Caco-2 (cell line): ENCODE measurements around the gene PPM1H. TPM values are rescaled to one million over a fixed set of nuclear protein-coding genes. Genes with fewer than 3 reads are reported as not detected.

Experiments used
- BruUV-seq: library from RNA; stranded (reverse); fragments of 400-500 nt; replicated peaks from 2 replicates; lab custom pipeline; 2021; lab: Mats Ljungman, UMichigan
- CTCF ChIA-PET: fragments of 300-600 bp; sonication (Branson Sonifier 250); formaldehyde crosslinking; loops from one replicate; lab custom pipeline; 2022; ENCODE audit warnings: antibody characterized with exemption; lab: Charles Lee
- POLR2A ChIA-PET: fragments of 300-600 bp; sonication (Branson Sonifier 250); formaldehyde crosslinking; loops from one replicate; lab custom pipeline; 2022; ENCODE audit warnings: antibody characterized with exemption; lab: Charles Lee
- DNase-seq, 2 experiments: peaks; one replicate each; pipeline versions ENCODE4 v3.0.0 to v3.0.0-alpha.2; 2020 to 2022
- H3K27me3 ChIP-seq: replicated peaks from 2 replicates; pipeline ENCODE4 v1.6.0; 2011; ENCODE audit warnings: low read length; ENCODE audit not compliant: control insufficient read depth, insufficient read depth
- H3K36me3 ChIP-seq: 2 replicates; pipeline ENCODE4 v1.5.1; 2011; ENCODE audit warnings: low read length; ENCODE audit not compliant: control insufficient read depth, insufficient read depth
- H3K4me1 ChIP-seq: fragments of 250-450 bp; sonication (Bioruptor Pico); 2 replicates; pipeline ENCODE4 v1.5.1; 2020; ENCODE audit warnings: mild to moderate bottlenecking
- H3K4me3 ChIP-seq: 2 replicates; pipeline ENCODE4 v1.5.1; 2011; ENCODE audit warnings: low read depth, mild to moderate bottlenecking, control low read depth, low read length
- H3K9me3 ChIP-seq: fragments of 250-450 bp; sonication (Bioruptor Pico); 2 replicates; pipeline ENCODE4 v1.5.1; 2020; ENCODE audit warnings: mild to moderate bottlenecking, moderate library complexity
- H3K27ac Mint-ChIP-seq: one replicate; pipeline ENCODE4 v1.8.0; 2022; ENCODE audit warnings: mixed read lengths; ENCODE audit not compliant: unreplicated experiment
- H3K27me3 Mint-ChIP-seq: one replicate; pipeline ENCODE4 v1.8.0; 2022; ENCODE audit warnings: mixed read lengths; ENCODE audit not compliant: insufficient read depth, unreplicated experiment
- H3K36me3 Mint-ChIP-seq: one replicate; pipeline ENCODE4 v1.8.0; 2022; ENCODE audit warnings: mild to moderate bottlenecking, mixed read lengths; ENCODE audit not compliant: insufficient read depth, unreplicated experiment
- H3K4me1 Mint-ChIP-seq: one replicate; pipeline ENCODE4 v1.8.0; 2022; ENCODE audit warnings: low read depth, mixed read lengths; ENCODE audit not compliant: unreplicated experiment
- H3K4me3 Mint-ChIP-seq: one replicate; pipeline ENCODE4 v1.8.0; 2022; ENCODE audit warnings: mild to moderate bottlenecking, moderate library complexity, mixed read lengths; ENCODE audit not compliant: unreplicated experiment
- H3K9me3 Mint-ChIP-seq: one replicate; pipeline ENCODE4 v1.8.0; 2022; ENCODE audit warnings: mixed read lengths; ENCODE audit not compliant: unreplicated experiment
- CTCF ChIP-seq, 2 experiments: fragments of 200-600 bp in 1 of 2; IDR thresholded peaks; 1 replicate in 1 of 2; 2 replicates in 1 of 2; pipeline versions ENCODE4 v1.5.1 to v1.8.0; 2011 to 2022; ENCODE audit warnings: antibody characterized with exemption in 1 of 2, control low read depth in 1 of 2, inconsistent platforms in 1 of 2, low read depth in 1 of 2, low read length in 1 of 2, mild to moderate bottlenecking in 1 of 2, moderate library complexity in 1 of 2; ENCODE audit not compliant: insufficient read depth in 1 of 2, severe bottlenecking in 1 of 2, unreplicated experiment in 1 of 2
- intact Hi-C: fragments of 100-400 bp; cut with micrococcal nuclease; formaldehyde crosslinking; loops from one replicate; pipeline ENCODE4 v1.10.0; 2022; ENCODE audit not compliant: unreplicated experiment
- total RNA-seq: library from RNA; stranded (reverse); gene quantifications from 2 replicates; pipeline ENCODE4 v1.2.3, GENCODE V29; 2022

PPM1H gene
- total RNA-seq, 1 experiment from 2014 or later: 151 TPM

- H3K9me3 Mint-ChIP-seq: no peaks in the 10 kb centered on the region
- peaks cover 15% of the 10 kb centered on the region for H3K4me1 Mint-ChIP-seq
- H3K36me3 Mint-ChIP-seq: peaks cover 43% of the 10 kb centered on the region
- ChIA-PET CTCF (interaction anchor here (0.6 kb wide), 1 partner anchor 1015 kb away, joined by 3 read pairs; no protein-coding TSS in a partner anchor), POLR2A (no interaction called here)
- H3K4me3 Mint-ChIP-seq: no peak overlapping the region
- no TSS peak for BruUV-seq
- DNase-seq: no peak
- H3K27ac Mint-ChIP-seq: no peak overlapping the region
- no peaks in the 10 kb centered on the region; the same call in 1 of the 2 replicates for H3K36me3 ChIP-seq
- intact Hi-C loops: loop anchor here (1.0 kb wide), 1 partner anchor 7 kb away; no protein-coding TSS in a partner anchor
- peaks cover 43% of the 10 kb centered on the region for H3K4me1 ChIP-seq
- no peak overlapping the region for H3K4me3 ChIP-seq
- H3K27me3 Mint-ChIP-seq: no peaks in the 10 kb centered on the region
- no peaks in the 10 kb centered on the region for H3K27me3 ChIP-seq
- H3K9me3 ChIP-seq: no peaks in the 10 kb centered on the region
- no peak for TF ChIP-seq CTCF (IDR thresholded peaks at IDR 0.05; ENCODE audit: insufficient read depth in 1 of 2, low read depth in 1 of 2, low read length in 1 of 2, severe bottlenecking in 1 of 2, unreplicated experiment in 1 of 2)
Observed at GRCh38 chr12:62899568-62900390, 35.2 kb downstream of the PPM1H start.

- H3K36me3 ChIP-seq: no peaks in the 10 kb centered on the region; the same call in 1 of the 2 replicates
- Mint-ChIP-seq H3K27me3 (no peaks in the 10 kb centered on the region), H3K36me3 (peaks cover 47% of the 10 kb centered on the region), H3K4me1 (peaks cover 26% of the 10 kb centered on the region), H3K4me3 (no peak overlapping the region), H3K27ac (no peak overlapping the region), H3K9me3 (no peaks in the 10 kb centered on the region)
- H3K27me3 ChIP-seq: no peaks in the 10 kb centered on the region
- CTCF ChIA-PET: no interaction called here
- no peak for TF ChIP-seq CTCF (IDR thresholded peaks at IDR 0.05; ENCODE audit: insufficient read depth in 1 of 2, low read depth in 1 of 2, low read length in 1 of 2, severe bottlenecking in 1 of 2, unreplicated experiment in 1 of 2)
- H3K4me1 ChIP-seq: peaks cover 56% of the 10 kb centered on the region
- intact Hi-C loops: no loop called here
- BruUV-seq: no TSS peak
- H3K4me3 ChIP-seq: no peak overlapping the region
- no peaks in the 10 kb centered on the region for H3K9me3 ChIP-seq
- POLR2A ChIA-PET: no interaction called here
- DNase-seq: no peak
Observed at GRCh38 chr12:62898526-62898925, 36.4 kb downstream of the PPM1H start.

- Mint-ChIP-seq H3K9me3 (no peaks in the 10 kb centered on the region), H3K4me1 (peaks cover 38% of the 10 kb centered on the region), H3K4me3 (no peak overlapping the region), H3K36me3 (peaks cover 49% of the 10 kb centered on the region), H3K27me3 (no peaks in the 10 kb centered on the region), H3K27ac (peak overlapping the region; percentile 24)
- Histone ChIP-seq H3K9me3 (no peaks in the 10 kb centered on the region), H3K4me1 (peaks cover 59% of the 10 kb centered on the region), H3K36me3 (no peaks in the 10 kb centered on the region; the same call in 1 of the 2 replicates), H3K27me3 (no peaks in the 10 kb centered on the region), H3K4me3 (no peak overlapping the region)
- no peak for TF ChIP-seq CTCF (IDR thresholded peaks at IDR 0.05; ENCODE audit: insufficient read depth in 1 of 2, low read depth in 1 of 2, low read length in 1 of 2, severe bottlenecking in 1 of 2, unreplicated experiment in 1 of 2)
- CTCF ChIA-PET: no interaction called here
- BruUV-seq: no TSS peak
- intact Hi-C loops: no loop called here
- no peak for DNase-seq
- POLR2A ChIA-PET: no interaction called here
Observed at GRCh38 chr12:62895351-62895877, 39.5 kb downstream of the PPM1H start.
